Stimulated activated naive B cell treated with anti-CD40 and anti-IgM and Interleukin-4, amounts not matched to agents 10 μg/mL and 1 μg/mL and 100 μg/mL, for 72 hours (primary cell): Measurements from ENCODE around the gene UBE2L5.
A peak's percentile ranks its signal among the peaks of the same experiment; 100 is the strongest.

Source experiments
- ATAC-seq, 2 donors: fragments of 150-1000 bp; cut with Tn5 transposase; replicated peaks; 2 replicates each; pipeline ENCODE4 v1.10.0; 2021; ENCODE audit warnings: moderate library complexity in 1 of 2
- DNase-seq: peaks from one replicate; pipeline ENCODE4 v3.0.0; 2021
- H3K27ac Mint-ChIP-seq: one replicate; pipeline ENCODE4 v1.8.0; 2022; ENCODE audit warnings: mild to moderate bottlenecking, mixed read lengths
- H3K27me3 Mint-ChIP-seq, 2 donors: one replicate each; pipeline ENCODE4 v1.8.0; 2022; ENCODE audit warnings: mixed read lengths in 2 of 2
- H3K36me3 Mint-ChIP-seq, 2 donors: one replicate each; pipeline ENCODE4 v1.8.0; 2022; ENCODE audit warnings: mixed read lengths in 2 of 2, mild to moderate bottlenecking in 1 of 2
- H3K4me1 Mint-ChIP-seq, 2 donors: one replicate each; pipeline ENCODE4 v1.8.0; 2022; ENCODE audit warnings: mixed read lengths in 2 of 2, mild to moderate bottlenecking in 1 of 2
- H3K4me3 Mint-ChIP-seq, 2 donors: one replicate each; pipeline ENCODE4 v1.8.0; 2022; ENCODE audit warnings: mild to moderate bottlenecking in 2 of 2, mixed read lengths in 2 of 2, moderate library complexity in 1 of 2
- H3K9me3 Mint-ChIP-seq, 2 donors: one replicate each; pipeline ENCODE4 v1.8.0; 2022; ENCODE audit warnings: mixed read lengths in 2 of 2, mild to moderate bottlenecking in 1 of 2

Gene UBE2L5

DNA sequence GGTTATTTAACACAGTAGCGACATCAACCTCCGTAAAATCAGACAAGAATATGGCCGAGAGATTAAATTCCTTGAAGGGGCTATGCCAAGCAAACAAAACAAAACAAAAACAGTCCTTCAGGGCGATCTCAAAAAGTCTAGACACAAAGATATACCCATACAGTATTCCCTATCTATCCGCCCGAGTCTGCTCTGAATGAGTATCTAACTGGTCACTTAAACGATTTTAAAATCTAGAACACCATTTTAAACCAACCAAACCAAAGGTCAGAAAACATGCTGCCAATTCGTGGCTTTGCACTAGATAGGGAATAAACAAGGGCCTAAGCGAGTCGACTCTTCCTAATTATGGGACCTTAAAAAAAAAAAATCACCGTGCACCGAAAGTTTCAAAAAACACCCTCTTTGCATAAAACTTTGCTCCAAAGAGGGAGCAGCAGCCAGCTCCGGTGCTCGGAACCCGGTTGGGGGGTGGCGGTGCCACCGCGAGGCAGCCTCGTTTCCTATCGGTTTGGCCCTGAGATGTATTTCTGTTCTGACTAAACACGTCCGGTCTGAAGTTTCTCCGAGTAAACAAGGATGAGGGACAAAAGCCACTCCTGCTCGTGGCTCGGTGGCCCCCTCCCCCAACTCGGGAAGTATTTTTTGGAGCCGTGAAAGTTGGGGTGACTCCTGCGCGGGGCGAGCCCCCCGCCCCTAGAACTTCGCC, 41.6 kb downstream of the UBE2L5 start:
- H3K27me3 Mint-ChIP-seq = peaks cover 0 to 4% of the 10 kb centered on the region in 2 donors
- peaks cover 17 to 38% of the 10 kb centered on the region in 2 donors for H3K4me1 Mint-ChIP-seq
- peaks cover 23 to 34% of the 10 kb centered on the region in 2 donors for H3K36me3 Mint-ChIP-seq
- DNase-seq = peak; percentile 74
- ATAC-seq = peak; percentile 43 to 47
- H3K4me3 Mint-ChIP-seq = peak overlapping the region; percentile 76 to 93
- H3K27ac Mint-ChIP-seq = peak overlapping the region; percentile 99
- H3K9me3 Mint-ChIP-seq = no peaks in the 10 kb centered on the region

- H3K36me3 Mint-ChIP-seq = peaks cover 18 to 28% of the 10 kb centered on the region in 2 donors
- ATAC-seq = peak; percentile 49 to 55
- peaks cover 0 to 4% of the 10 kb centered on the region in 2 donors for H3K27me3 Mint-ChIP-seq
- DNase-seq = peak; percentile 69
- peak overlapping the region; percentile 99 for H3K27ac Mint-ChIP-seq
- H3K9me3 Mint-ChIP-seq = no peaks in the 10 kb centered on the region
- peak overlapping the region; percentile 76 to 93 for H3K4me3 Mint-ChIP-seq
- H3K4me1 Mint-ChIP-seq = peaks cover 17 to 31% of the 10 kb centered on the region in 2 donors
These were observed 42.4 kb downstream of the UBE2L5 start for GRCh38 chr13:30464496-30465342.

- Mint-ChIP-seq H3K36me3 (peaks cover 18 to 28% of the 10 kb centered on the region in 2 donors), H3K9me3 (no peaks in the 10 kb centered on the region), H3K4me3 (no peak overlapping the region), H3K27me3 (peaks cover 0 to 4% of the 10 kb centered on the region in 2 donors), H3K4me1 (peaks cover 17 to 31% of the 10 kb centered on the region in 2 donors), H3K27ac (no peak overlapping the region)
- no peak for DNase-seq
- peak in 1 of 2 donors; percentile 1 for ATAC-seq
These were observed 43.0 kb downstream of the UBE2L5 start for GRCh38 chr13:30465343-30465592.

DNA sequence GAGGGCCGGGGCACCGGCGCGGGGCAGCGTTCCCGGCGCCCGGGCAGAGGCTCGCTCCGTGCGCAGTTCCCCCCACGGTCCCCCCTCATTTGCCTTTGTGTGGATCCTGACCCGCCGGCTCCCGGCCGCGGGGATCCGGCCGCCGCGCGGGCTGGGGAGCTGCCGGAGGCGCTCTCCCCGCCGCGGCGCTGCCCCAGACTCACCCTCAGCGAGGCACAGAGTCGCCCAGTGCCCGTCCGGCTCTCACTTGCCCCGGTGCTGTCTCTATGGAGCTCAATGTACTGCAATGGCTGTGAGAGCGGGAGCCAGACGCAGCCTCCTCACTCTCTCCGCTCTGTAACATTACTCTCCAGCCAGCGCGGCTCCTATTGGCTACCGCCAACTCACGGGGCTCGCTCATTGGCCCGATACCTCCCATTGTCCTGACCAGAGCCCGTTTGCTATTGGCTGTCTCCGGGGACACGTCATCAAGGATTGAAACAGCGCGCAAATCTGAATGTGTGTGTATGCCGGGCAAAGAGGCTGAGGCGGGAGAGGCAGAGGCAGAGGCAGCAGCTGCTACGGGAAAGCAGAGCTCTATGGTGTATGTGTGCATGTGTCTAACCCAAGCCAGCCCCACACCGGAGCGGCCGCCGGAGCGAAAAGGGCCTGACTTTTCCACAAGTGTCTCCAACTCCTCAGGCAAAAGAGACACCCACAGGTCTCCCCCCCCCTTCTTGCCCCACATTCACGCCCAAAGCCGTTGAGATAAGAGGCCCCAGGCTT, 43.5 kb downstream of the UBE2L5 start, which contains the start of gene HMGB1:
Gene HMGB1, minus strand, starts transcription at position 344 of the 765 bp plus-strand sequence. CDS start 2,256 bp downstream, outside the sequence.
- Mint-ChIP-seq H3K27me3 (peaks cover 0 to 4% of the 10 kb centered on the region in 2 donors), H3K36me3 (peaks cover 18 to 28% of the 10 kb centered on the region in 2 donors), H3K9me3 (no peaks in the 10 kb centered on the region), H3K4me3 (peak within 1 kb of the TSS; percentile 97), H3K4me1 (peaks cover 17 to 31% of the 10 kb centered on the region in 2 donors), H3K27ac (peak within 1 kb of the TSS; percentile 100)
- peak; percentile 88 to 90 for ATAC-seq
- DNase-seq = peak; percentile 97

DNA sequence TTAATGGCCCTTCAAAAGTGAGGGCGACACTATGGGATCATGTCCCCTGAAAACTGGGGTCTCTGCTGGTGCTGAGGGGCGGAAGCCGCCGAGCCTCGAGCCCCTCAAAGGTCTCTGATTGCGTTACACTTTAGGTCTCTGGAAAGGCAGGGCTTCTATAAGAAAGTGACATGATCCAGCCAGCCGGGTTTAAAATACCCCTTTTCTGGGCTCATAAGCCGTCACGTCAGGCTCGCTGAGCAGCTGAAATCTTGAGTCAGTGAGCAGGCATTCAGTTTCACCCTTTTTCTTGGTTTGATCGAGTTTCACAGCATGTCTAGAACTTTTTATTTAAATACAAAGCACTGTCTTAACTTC, 44.0 kb downstream of the UBE2L5 start:
- H3K4me1 Mint-ChIP-seq = peaks cover 16 to 28% of the 10 kb centered on the region in 2 donors
- peaks cover 17 to 26% of the 10 kb centered on the region in 2 donors for H3K36me3 Mint-ChIP-seq
- H3K27ac Mint-ChIP-seq = peak overlapping the region; percentile 100
- H3K9me3 Mint-ChIP-seq = no peaks in the 10 kb centered on the region
- ATAC-seq (no peak), DNase-seq (no peak)
- peak overlapping the region; percentile 97 for H3K4me3 Mint-ChIP-seq
- H3K27me3 Mint-ChIP-seq = peaks cover 0 to 4% of the 10 kb centered on the region in 2 donors

DNA sequence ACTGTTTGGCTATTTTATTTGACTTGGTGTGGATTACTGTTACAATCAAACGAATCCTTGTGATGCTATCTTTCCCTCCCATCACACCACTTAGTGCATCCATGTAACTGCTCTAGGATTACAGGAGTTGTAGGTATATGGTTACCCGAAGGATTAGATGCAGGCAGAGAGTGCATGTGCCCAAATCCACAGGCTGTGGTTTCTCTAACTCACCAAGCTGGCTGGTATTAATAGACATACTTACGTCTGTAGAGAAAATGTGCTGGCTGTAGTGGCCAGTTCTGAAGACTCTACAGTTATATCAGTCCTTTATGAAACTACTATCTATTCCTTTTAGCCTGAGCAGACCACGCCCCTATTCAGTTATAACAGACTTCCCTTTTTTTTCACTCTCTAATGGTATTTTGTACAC, 44.6 kb downstream of the UBE2L5 start:
- H3K27ac Mint-ChIP-seq = peak overlapping the region; percentile 37
- H3K27me3 Mint-ChIP-seq = peaks cover 0 to 4% of the 10 kb centered on the region in 2 donors
- H3K4me3 Mint-ChIP-seq = peak overlapping the region; percentile 22 to 97
- DNase-seq (no peak), ATAC-seq (no peak)
- peaks cover 15 to 23% of the 10 kb centered on the region in 2 donors for H3K36me3 Mint-ChIP-seq
- no peaks in the 10 kb centered on the region for H3K9me3 Mint-ChIP-seq
- peaks cover 14 to 25% of the 10 kb centered on the region in 2 donors for H3K4me1 Mint-ChIP-seq

- no peak for DNase-seq
- Mint-ChIP-seq H3K9me3 (no peaks in the 10 kb centered on the region), H3K4me1 (peaks cover 7 to 13% of the 10 kb centered on the region in 2 donors), H3K36me3 (no peaks in the 10 kb centered on the region), H3K27ac (no peak overlapping the region), H3K4me3 (no peak overlapping the region), H3K27me3 (no peaks in the 10 kb centered on the region)
- no peak for ATAC-seq
These were observed 51.4 kb downstream of the UBE2L5 start for GRCh38 chr13:30473675-30474074.

- Mint-ChIP-seq H3K4me3 (no peak overlapping the region), H3K9me3 (no peaks in the 10 kb centered on the region), H3K4me1 (peaks cover 9 to 20% of the 10 kb centered on the region in 2 donors), H3K36me3 (no peaks in the 10 kb centered on the region), H3K27me3 (no peaks in the 10 kb centered on the region), H3K27ac (peak overlapping the region; percentile 47)
- ATAC-seq (peak; percentile 100), DNase-seq (no peak)
These were observed 55.3 kb downstream of the UBE2L5 start for GRCh38 chr13:30477346-30478195.
